Measurements from ENCODE around the gene IP6K1. TPM values are rescaled to one million over a fixed set of nuclear protein-coding genes. Genes with fewer than 3 reads are reported as not detected.
"Not testable (repeated sequence)": the region's sequence is repeated elsewhere in the genome, so short reads cannot be mapped to it uniquely, and the experiment has no call there.

Gene IP6K1
- total RNA-seq, 1 donor from 2014 or later: 41.1 TPM

GRCh38 chr3:49769286-49769915 is 16.9 kb downstream of the IP6K1 start:
- DNase-seq (ENCODE audit: low read depth in 2 of 2): no peak

- DNase-seq (ENCODE audit: low read depth in 2 of 2): no peak
These were observed 22.4 kb downstream of the IP6K1 start for GRCh38 chr3:49763981-49764380.

GRCh38 chr3:49761661-49762060 is 24.7 kb downstream of the IP6K1 start:
- no peak for DNase-seq (ENCODE audit: low read depth in 2 of 2)

- DNase-seq (ENCODE audit: low read depth in 2 of 2): no peak
These were observed 27.1 kb downstream of the IP6K1 start for GRCh38 chr3:49759226-49759625.

- no peak for DNase-seq (ENCODE audit: low read depth in 2 of 2)
These were observed 29.1 kb downstream of the IP6K1 start for GRCh38 chr3:49757197-49757596.

GRCh38 chr3:49756036-49756435 is 30.3 kb downstream of the IP6K1 start:
- no peak for DNase-seq (ENCODE audit: low read depth in 2 of 2)

- DNase-seq (ENCODE audit: low read depth in 2 of 2): no peak
These were observed 31.8 kb downstream of the IP6K1 start for GRCh38 chr3:49754536-49754935.

GRCh38 chr3:49751501-49751900 is 34.8 kb downstream of the IP6K1 start:
- DNase-seq (ENCODE audit: low read depth in 2 of 2): no peak

- DNase-seq (ENCODE audit: low read depth in 2 of 2): no peak
These were observed 36.3 kb downstream of the IP6K1 start for GRCh38 chr3:49750056-49750455.

GRCh38 chr3:49748874-49749273 is 37.5 kb downstream of the IP6K1 start:
- DNase-seq (ENCODE audit: low read depth in 2 of 2): not testable (repeated sequence)

GRCh38 chr3:49747792-49748480 is 38.4 kb downstream of the IP6K1 start:
- DNase-seq (ENCODE audit: low read depth in 2 of 2): peak; percentile 90 to 96

GRCh38 chr3:49745986-49746385 is 40.4 kb downstream of the IP6K1 start:
- DNase-seq (ENCODE audit: low read depth in 2 of 2): peak; percentile 71 to 87

- no peak for DNase-seq (ENCODE audit: low read depth in 2 of 2)
These were observed 45.9 kb downstream of the IP6K1 start for GRCh38 chr3:49740427-49740826.

GRCh38 chr3:49738067-49738713 is 48.2 kb downstream of the IP6K1 start:
- DNase-seq (ENCODE audit: low read depth in 2 of 2): no peak

GRCh38 chr3:49734752-49735151 is 51.6 kb downstream of the IP6K1 start:
- no peak for DNase-seq (ENCODE audit: low read depth in 2 of 2)

- no peak for DNase-seq (ENCODE audit: low read depth in 2 of 2)
These were observed 52.8 kb downstream of the IP6K1 start for GRCh38 chr3:49733551-49733950.

GRCh38 chr3:49732597-49732996 is 53.7 kb downstream of the IP6K1 start:
- DNase-seq (ENCODE audit: low read depth in 2 of 2): no peak

GRCh38 chr3:49729966-49730609 is 56.3 kb downstream of the IP6K1 start:
- DNase-seq (ENCODE audit: low read depth in 2 of 2): no peak

GRCh38 chr3:49727924-49728361 is 58.4 kb downstream of the IP6K1 start:
- DNase-seq (ENCODE audit: low read depth in 2 of 2): no peak

GRCh38 chr3:49727154-49727923 is 59.0 kb downstream of the IP6K1 start:
- DNase-seq (ENCODE audit: low read depth in 2 of 2): no peak

GRCh38 chr3:49725906-49726681 is 60.2 kb downstream of the IP6K1 start:
- no peak for DNase-seq (ENCODE audit: low read depth in 2 of 2)
